Breast epithelium (tissue), 4 donors: ENCODE measurements around the gene ONECUT1. TPM values are rescaled to one million over a fixed set of nuclear protein-coding genes. Genes with fewer than 3 reads are reported as not detected.
"Not testable (repeated sequence)": the region's sequence is repeated elsewhere in the genome, so short reads cannot be mapped to it uniquely, and the experiment has no call there.

Experiments
- DNase-seq, 2 donors: peaks; one replicate each; pipeline ENCODE4 v3.0.0-alpha.2; 2019; ENCODE audit warnings: low spot score in 2 of 2
- H3K27ac ChIP-seq, 2 donors: fragments of 200-600 bp; sonication (generic) in 1 of 2; one replicate each; pipeline ENCODE4 v1.5.1; 2016 to 2019; ENCODE audit warnings: mild to moderate bottlenecking in 1 of 2
- H3K27me3 ChIP-seq, 2 donors: fragments of 200-600 bp; sonication (generic) in 1 of 2; one replicate each; pipeline versions ENCODE4 v1.5.1 to v1.6.0; 2017 to 2019; ENCODE audit warnings: control low read depth in 1 of 2, mild to moderate bottlenecking in 1 of 2
- H3K36me3 ChIP-seq: fragments of 200-600 bp; one replicate; pipeline ENCODE4 v1.5.1; 2019
- H3K4me1 ChIP-seq, 2 donors: fragments of 200-600 bp; sonication (generic); one replicate each; pipeline ENCODE4 v1.5.1; 2016 to 2019; ENCODE audit warnings: control low read depth in 1 of 2
- H3K4me3 ChIP-seq, 3 donors: fragments of 200-600 bp; sonication (generic); 1 replicate in 2 of 3; 2 replicates in 1 of 3; pipeline ENCODE4 v1.5.1; 2016 to 2019; ENCODE audit warnings: mild to moderate bottlenecking in 3 of 3, moderate library complexity in 2 of 3
- H3K9me3 ChIP-seq, 2 donors: fragments of 200-600 bp; sonication (generic) in 1 of 2; one replicate each; pipeline ENCODE4 v1.5.1; 2016 to 2019; ENCODE audit warnings: control low read depth in 1 of 2
- POLR2A ChIP-seq: fragments of 450-650 bp; IDR thresholded peaks from one replicate; pipeline ENCODE4 v1.6.1; 2016; ENCODE audit warnings: antibody characterized with exemption, mild to moderate bottlenecking, moderate library complexity
- POLR2AphosphoS5 ChIP-seq, 3 donors: sonication (generic); formaldehyde crosslinking; IDR thresholded peaks; one replicate each; pipeline ENCODE4 v1.6.1; 2017; ENCODE audit warnings: antibody characterized with exemption in 3 of 3
- intact Hi-C: fragments of 100-400 bp; cut with DNase I; formaldehyde crosslinking; loops from one replicate; pipeline ENCODE4 v1.15.1; 2023; ENCODE audit warnings: low total_unique reads
- total RNA-seq, 3 donors: library from RNA; depleted of rRNA; stranded (reverse); fragments of >200 nt; gene quantifications; one replicate each; pipeline ENCODE4 v1.1.0, GENCODE V29; 2016
- TF ChIP-seq, protein P1 (sequence below), 3 donors: fragments of 450-650 bp; IDR thresholded peaks; one replicate each; pipeline ENCODE4 v1.5.1; 2016 to 2017; ENCODE audit warnings: antibody characterized with exemption in 3 of 3, mild to moderate bottlenecking in 3 of 3, moderate library complexity in 3 of 3

Gene ONECUT1
- total RNA-seq, result not detected

DNA sequence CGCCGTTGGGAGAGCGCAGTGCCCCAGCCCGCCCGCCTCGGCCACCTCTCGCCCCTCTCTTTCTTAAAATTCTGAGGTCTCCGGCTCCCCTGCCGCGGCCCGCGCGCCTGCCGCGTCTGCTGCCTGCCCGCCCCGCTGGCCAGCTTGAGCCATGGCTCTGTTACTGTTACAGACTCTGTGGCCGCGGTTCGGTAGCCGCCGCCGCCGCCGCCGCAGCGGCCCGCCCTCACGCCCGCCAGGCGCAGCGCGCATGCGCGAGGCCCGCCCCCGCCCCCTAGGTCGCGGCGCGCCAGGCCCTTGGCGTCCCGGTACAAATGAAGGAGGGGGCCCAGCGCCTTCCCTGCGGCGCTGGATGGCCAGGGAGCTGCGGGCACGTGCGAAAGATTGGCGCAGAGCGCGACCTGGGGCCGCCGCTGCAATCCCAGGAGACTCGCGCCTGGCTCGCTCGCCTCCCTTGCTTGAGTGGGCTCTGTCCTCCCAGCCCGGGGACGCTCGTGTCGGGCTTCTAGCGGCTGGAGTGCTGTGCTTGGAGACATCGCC lies at the start of gene ONECUT1:
Gene ONECUT1, minus strand, starts transcription at position 168 of the 540 bp plus-strand sequence. CDS start 452 bp downstream, outside the sequence.
- DNase-seq, result no peak
- H3K27me3 ChIP-seq, result peaks cover 13 to 93% of the 10 kb centered on the region in 2 donors
- peaks cover 0 to under 1% of the 10 kb centered on the region in 2 donors for H3K4me1 ChIP-seq
- H3K36me3 ChIP-seq, result no peaks in the 10 kb centered on the region
- no peak for TF ChIP-seq POLR2A
- no peak for TF ChIP-seq POLR2AphosphoS5 (IDR thresholded peaks at IDR 0.05)
- TF ChIP-seq, protein P1, sequence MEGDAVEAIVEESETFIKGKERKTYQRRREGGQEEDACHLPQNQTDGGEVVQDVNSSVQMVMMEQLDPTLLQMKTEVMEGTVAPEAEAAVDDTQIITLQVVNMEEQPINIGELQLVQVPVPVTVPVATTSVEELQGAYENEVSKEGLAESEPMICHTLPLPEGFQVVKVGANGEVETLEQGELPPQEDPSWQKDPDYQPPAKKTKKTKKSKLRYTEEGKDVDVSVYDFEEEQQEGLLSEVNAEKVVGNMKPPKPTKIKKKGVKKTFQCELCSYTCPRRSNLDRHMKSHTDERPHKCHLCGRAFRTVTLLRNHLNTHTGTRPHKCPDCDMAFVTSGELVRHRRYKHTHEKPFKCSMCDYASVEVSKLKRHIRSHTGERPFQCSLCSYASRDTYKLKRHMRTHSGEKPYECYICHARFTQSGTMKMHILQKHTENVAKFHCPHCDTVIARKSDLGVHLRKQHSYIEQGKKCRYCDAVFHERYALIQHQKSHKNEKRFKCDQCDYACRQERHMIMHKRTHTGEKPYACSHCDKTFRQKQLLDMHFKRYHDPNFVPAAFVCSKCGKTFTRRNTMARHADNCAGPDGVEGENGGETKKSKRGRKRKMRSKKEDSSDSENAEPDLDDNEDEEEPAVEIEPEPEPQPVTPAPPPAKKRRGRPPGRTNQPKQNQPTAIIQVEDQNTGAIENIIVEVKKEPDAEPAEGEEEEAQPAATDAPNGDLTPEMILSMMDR (IDR thresholded peaks at IDR 0.05), result no peak
- peak within 1 kb of the TSS; percentile 39 to 64 (median 51) for H3K4me3 ChIP-seq
- no peaks in the 10 kb centered on the region for H3K9me3 ChIP-seq
- intact Hi-C loops, result no loop called here
- H3K27ac ChIP-seq, result no peak within 1 kb of the TSS

GRCh38 chr15:52834379-52834778 lies 44.2 kb upstream of the ONECUT1 start:
- TF ChIP-seq POLR2AphosphoS5 (IDR thresholded peaks at IDR 0.05) (no peak), POLR2A (no peak)
- TF ChIP-seq, protein P1 (IDR thresholded peaks at IDR 0.05), result no peak
- intact Hi-C loops, result no loop called here
- Histone ChIP-seq H3K4me1 (no peaks in the 10 kb centered on the region), H3K27me3 (peaks cover 0 to 4% of the 10 kb centered on the region in 2 donors), H3K36me3 (no peaks in the 10 kb centered on the region), H3K27ac (no peak overlapping the region), H3K9me3 (peaks cover 0 to 5% of the 10 kb centered on the region in 2 donors), H3K4me3 (no peak overlapping the region)
- no peak for DNase-seq

GRCh38 chr15:52824169-52824942 lies 34.2 kb upstream of the ONECUT1 start:
- DNase-seq, H3K36me3 ChIP-seq, intact Hi-C loops, H3K27ac ChIP-seq, H3K4me1 ChIP-seq, H3K4me3 ChIP-seq: not testable (repeated sequence)
- H3K27me3 ChIP-seq, result peaks cover 0 to 12% of the 10 kb centered on the region in 2 donors
- H3K9me3 ChIP-seq, result peaks cover 0 to 11% of the 10 kb centered on the region in 2 donors

- TF ChIP-seq POLR2A (no peak), POLR2AphosphoS5 (IDR thresholded peaks at IDR 0.05) (no peak)
- TF ChIP-seq, protein P1 (IDR thresholded peaks at IDR 0.05), result no peak
- no peak overlapping the region for H3K27ac ChIP-seq
- peaks cover 0 to 10% of the 10 kb centered on the region in 2 donors for H3K9me3 ChIP-seq
- peaks cover 0 to 18% of the 10 kb centered on the region in 2 donors for H3K27me3 ChIP-seq
- no peaks in the 10 kb centered on the region for H3K36me3 ChIP-seq
- intact Hi-C loops, result no loop called here
- H3K4me1 ChIP-seq, result no peaks in the 10 kb centered on the region
- no peak overlapping the region for H3K4me3 ChIP-seq
- DNase-seq, result no peak
Observed at GRCh38 chr15:52822475-52822874, 32.3 kb upstream of the ONECUT1 start.

- H3K4me1 ChIP-seq, result no peaks in the 10 kb centered on the region
- H3K36me3 ChIP-seq, result no peaks in the 10 kb centered on the region
- no peak overlapping the region for H3K27ac ChIP-seq
- H3K9me3 ChIP-seq, result peaks cover 0 to 11% of the 10 kb centered on the region in 2 donors
- TF ChIP-seq POLR2AphosphoS5 (IDR thresholded peaks at IDR 0.05) (no peak), POLR2A (no peak)
- TF ChIP-seq, protein P1 (IDR thresholded peaks at IDR 0.05), result no peak
- H3K27me3 ChIP-seq, result peaks cover 0 to 18% of the 10 kb centered on the region in 2 donors
- intact Hi-C loops, result no loop called here
- no peak for DNase-seq
- H3K4me3 ChIP-seq, result no peak overlapping the region
Observed at GRCh38 chr15:52819253-52819652, 29.1 kb upstream of the ONECUT1 start.

GRCh38 chr15:52815899-52816298 lies 25.8 kb upstream of the ONECUT1 start:
- peaks cover 0 to 47% of the 10 kb centered on the region in 2 donors for H3K27me3 ChIP-seq
- H3K4me3 ChIP-seq, DNase-seq, H3K9me3 ChIP-seq, intact Hi-C loops, H3K36me3 ChIP-seq, H3K27ac ChIP-seq, H3K4me1 ChIP-seq: not testable (repeated sequence)
